Ishikawa (cell line): ENCODE measurements around the gene PLPP4.

Experiments
- CEBPB ChIP-seq: IDR thresholded peaks from 2 replicates; pipeline ENCODE4 v1.6.1; 2012
- CREB1 ChIP-seq: IDR thresholded peaks from 2 replicates; pipeline ENCODE4 v1.6.1; 2012; ENCODE audit warnings: low read depth
- EGR1 ChIP-seq: IDR thresholded peaks from 2 replicates; pipeline ENCODE4 v1.6.1; 2012
- EP300 ChIP-seq: IDR thresholded peaks from 2 replicates; pipeline ENCODE4 v1.6.1; 2012; ENCODE audit warnings: borderline replicate concordance
- FOXM1 ChIP-seq: IDR thresholded peaks from 2 replicates; pipeline ENCODE4 v1.6.1; 2012; ENCODE audit warnings: low read depth, borderline replicate concordance
- MAX ChIP-seq: IDR thresholded peaks from 2 replicates; pipeline ENCODE4 v1.6.1; 2012
- NFIC ChIP-seq: IDR thresholded peaks from 2 replicates; pipeline ENCODE4 v1.6.1; 2012
- RAD21 ChIP-seq: IDR thresholded peaks from 2 replicates; pipeline ENCODE4 v1.6.1; 2012; ENCODE audit warnings: low read depth
- TAF1 ChIP-seq: IDR thresholded peaks from 2 replicates; pipeline ENCODE4 v1.6.1; 2012; ENCODE audit warnings: low read depth, mild to moderate bottlenecking
- TCF12 ChIP-seq: IDR thresholded peaks from 2 replicates; pipeline ENCODE4 v1.6.1; 2012; ENCODE audit warnings: low read depth
- TEAD4 ChIP-seq: IDR thresholded peaks from 2 replicates; pipeline ENCODE4 v1.6.1; 2012
- YY1 ChIP-seq: IDR thresholded peaks from 2 replicates; pipeline ENCODE4 v1.6.1; 2012; ENCODE audit warnings: low read depth
- ZBTB7A ChIP-seq: IDR thresholded peaks from 2 replicates; pipeline ENCODE4 v1.6.1; 2012; ENCODE audit warnings: low read depth
- TF ChIP-seq, protein P1 (sequence below): IDR thresholded peaks from 2 replicates; pipeline ENCODE4 v1.6.1; 2012; ENCODE audit warnings: low read depth, mild to moderate bottlenecking
- TF ChIP-seq, protein P2 (sequence below): IDR thresholded peaks from 2 replicates; pipeline ENCODE4 v1.6.1; 2012

The PLPP4 gene

DNA sequence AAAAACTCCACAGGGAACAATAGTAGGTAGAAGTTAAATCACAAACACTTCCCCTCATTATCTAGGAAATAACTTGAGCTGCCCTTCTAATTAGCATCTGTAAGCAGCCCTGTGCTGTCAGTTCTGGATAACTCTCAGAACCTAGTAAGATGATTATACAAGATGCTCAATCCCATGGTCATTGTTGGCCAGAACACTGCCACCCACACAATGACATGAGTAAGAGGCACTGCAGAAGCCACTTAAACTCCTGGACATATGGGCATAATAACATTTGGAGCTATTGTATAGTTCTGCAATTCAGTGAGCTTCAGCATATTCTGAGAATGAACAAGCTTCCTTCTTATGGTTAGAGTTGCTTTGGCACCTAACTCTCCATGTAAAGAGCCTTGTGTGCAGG, 153.8 kb downstream of the PLPP4 start:
- no peak for TF ChIP-seq CEBPB
- TF ChIP-seq, protein P1, sequence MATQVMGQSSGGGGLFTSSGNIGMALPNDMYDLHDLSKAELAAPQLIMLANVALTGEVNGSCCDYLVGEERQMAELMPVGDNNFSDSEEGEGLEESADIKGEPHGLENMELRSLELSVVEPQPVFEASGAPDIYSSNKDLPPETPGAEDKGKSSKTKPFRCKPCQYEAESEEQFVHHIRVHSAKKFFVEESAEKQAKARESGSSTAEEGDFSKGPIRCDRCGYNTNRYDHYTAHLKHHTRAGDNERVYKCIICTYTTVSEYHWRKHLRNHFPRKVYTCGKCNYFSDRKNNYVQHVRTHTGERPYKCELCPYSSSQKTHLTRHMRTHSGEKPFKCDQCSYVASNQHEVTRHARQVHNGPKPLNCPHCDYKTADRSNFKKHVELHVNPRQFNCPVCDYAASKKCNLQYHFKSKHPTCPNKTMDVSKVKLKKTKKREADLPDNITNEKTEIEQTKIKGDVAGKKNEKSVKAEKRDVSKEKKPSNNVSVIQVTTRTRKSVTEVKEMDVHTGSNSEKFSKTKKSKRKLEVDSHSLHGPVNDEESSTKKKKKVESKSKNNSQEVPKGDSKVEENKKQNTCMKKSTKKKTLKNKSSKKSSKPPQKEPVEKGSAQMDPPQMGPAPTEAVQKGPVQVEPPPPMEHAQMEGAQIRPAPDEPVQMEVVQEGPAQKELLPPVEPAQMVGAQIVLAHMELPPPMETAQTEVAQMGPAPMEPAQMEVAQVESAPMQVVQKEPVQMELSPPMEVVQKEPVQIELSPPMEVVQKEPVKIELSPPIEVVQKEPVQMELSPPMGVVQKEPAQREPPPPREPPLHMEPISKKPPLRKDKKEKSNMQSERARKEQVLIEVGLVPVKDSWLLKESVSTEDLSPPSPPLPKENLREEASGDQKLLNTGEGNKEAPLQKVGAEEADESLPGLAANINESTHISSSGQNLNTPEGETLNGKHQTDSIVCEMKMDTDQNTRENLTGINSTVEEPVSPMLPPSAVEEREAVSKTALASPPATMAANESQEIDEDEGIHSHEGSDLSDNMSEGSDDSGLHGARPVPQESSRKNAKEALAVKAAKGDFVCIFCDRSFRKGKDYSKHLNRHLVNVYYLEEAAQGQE, result no peak
- TF ChIP-seq NFIC, result no peak
- TF ChIP-seq CREB1, result no peak
- no peak for TF ChIP-seq FOXM1
- no peak for TF ChIP-seq TCF12

DNA sequence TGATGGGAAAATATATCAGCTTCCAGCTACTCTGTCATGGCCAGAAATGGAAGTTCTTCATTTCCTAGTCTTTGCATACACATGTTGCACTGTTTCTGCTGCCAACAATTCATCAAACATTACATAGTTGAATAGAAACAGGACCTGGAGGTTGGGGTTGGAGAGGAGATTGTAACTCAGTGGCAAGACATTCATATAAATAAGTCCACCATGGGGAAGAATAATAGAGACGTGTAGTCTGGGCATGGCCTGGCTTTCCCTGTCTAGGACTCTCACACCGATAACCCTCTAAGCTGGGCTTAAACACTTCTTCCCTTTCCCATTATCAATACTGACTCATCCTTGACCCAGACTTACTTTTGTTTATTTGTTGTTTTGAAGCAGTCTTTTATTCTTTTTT, 155.7 kb downstream of the PLPP4 start:
- TF ChIP-seq CREB1, result no peak
- no peak for TF ChIP-seq TAF1
- TF ChIP-seq EGR1, result no peak
- no peak for TF ChIP-seq NFIC
- TF ChIP-seq EP300, result no peak
- no peak for TF ChIP-seq FOXM1
- TF ChIP-seq TEAD4, result no peak
- no peak for TF ChIP-seq ZBTB7A
- TF ChIP-seq CEBPB, result no peak
- no peak for TF ChIP-seq RAD21
- no peak for TF ChIP-seq TCF12
- TF ChIP-seq, protein P2, sequence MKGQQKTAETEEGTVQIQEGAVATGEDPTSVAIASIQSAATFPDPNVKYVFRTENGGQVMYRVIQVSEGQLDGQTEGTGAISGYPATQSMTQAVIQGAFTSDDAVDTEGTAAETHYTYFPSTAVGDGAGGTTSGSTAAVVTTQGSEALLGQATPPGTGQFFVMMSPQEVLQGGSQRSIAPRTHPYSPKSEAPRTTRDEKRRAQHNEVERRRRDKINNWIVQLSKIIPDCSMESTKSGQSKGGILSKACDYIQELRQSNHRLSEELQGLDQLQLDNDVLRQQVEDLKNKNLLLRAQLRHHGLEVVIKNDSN, result no peak
- TF ChIP-seq YY1, result no peak
- TF ChIP-seq, protein P1, result no peak
- no peak for TF ChIP-seq MAX

DNA sequence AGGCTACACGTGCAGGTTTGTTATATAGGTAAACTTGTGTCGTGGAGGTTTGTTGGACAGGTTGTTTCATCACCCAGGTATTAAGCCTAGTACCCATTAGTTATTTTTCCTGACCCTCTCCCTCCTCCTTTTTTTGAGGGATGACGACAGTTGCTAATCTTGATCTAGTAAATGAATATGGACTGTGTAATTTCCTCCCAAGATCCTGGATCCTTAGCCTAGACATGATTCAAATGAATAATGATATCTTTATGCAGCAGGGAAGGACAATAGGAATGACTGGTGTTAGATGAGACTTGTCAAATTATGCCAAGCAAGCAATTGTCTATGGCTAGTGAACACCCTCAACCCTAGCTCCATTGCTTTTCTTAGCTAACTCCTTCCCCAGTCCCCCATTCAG, 156.2 kb downstream of the PLPP4 start:
- no peak for TF ChIP-seq TAF1
- no peak for TF ChIP-seq ZBTB7A
- no peak for TF ChIP-seq EP300
- TF ChIP-seq, protein P1, result no peak
- no peak for TF ChIP-seq YY1
- no peak for TF ChIP-seq CEBPB
- TF ChIP-seq MAX, result no peak
- TF ChIP-seq EGR1, result no peak
- TF ChIP-seq, protein P2, result no peak
- no peak for TF ChIP-seq TCF12

DNA sequence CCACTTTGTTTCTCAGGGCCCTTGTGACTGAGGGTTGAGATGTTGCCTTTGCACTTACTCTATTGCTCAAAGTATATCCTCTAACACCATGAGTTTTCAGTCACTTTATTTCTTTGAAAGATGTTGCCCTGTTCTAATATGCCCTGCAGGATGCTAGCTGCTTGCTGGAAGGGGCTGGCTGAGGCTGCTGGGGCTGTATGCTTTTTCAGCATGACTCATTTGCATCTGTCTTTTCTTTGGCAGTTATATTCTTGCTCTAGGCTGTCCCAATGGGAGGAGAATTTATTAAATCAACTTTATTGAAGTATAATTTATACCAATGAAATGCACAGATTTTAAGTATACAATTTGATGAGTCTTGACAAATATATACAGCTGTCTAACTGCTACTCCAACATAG, 157.7 kb downstream of the PLPP4 start:
- TF ChIP-seq TCF12 (no peak), EP300 (no peak)

DNA sequence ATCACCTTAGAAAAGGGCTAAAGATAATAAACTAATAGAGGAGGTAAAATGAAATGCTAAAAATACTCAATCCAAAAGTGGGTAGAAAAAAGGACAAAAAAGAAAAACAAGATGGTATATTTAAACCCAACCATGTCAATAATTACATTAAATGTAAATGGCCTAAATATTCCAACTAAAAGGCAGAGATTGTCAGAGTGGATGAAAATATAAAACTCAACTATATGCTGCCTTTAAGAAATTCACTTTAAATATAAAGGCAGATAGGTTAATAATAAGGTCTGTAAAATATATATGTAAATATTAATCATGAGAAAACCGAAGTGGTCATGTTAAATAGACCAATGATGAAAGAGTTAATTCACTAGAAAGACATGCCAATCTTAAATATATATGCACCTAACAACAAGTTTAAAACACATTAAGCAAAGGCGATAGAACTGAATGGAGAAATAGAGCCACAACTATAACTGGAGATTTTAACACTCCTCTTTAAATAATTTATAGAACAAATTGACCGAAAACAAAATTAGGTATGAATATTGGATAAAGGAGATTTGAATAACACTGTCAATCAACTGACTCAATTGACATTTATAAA, 159.4 kb downstream of the PLPP4 start:
- TF ChIP-seq CEBPB (no peak), ZBTB7A (no peak), RAD21 (no peak), FOXM1 (no peak)
